Measurements from ENCODE around the gene KRTAP5-7. TPM values are rescaled to one million over a fixed set of nuclear protein-coding genes. Genes with fewer than 3 reads are reported as not detected.

The KRTAP5-7 gene
- total and polyA plus RNA-seq, 2 experiments from 2014 or later, result not detected

DNA sequence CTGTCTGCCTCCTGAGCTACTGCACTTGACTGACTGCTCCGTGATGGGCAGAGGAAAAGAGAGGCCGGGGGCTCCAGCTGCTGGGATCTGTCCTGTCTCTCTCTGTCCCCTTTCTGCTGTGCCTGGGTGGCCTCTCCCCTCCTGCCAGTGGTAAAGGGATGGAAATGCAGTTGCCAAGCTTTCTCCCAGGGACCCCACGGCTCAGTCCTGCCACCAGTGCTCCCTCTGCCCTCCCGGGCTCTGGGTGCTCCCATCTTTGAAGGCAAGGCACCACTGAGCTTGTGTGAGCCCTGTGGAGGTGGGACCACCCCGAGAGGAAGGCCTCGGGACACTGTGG is 42.0 kb upstream of the KRTAP5-7 start:
- no peak overlapping the region for H3K4me2 ChIP-seq
- H2AFZ ChIP-seq, result no peak overlapping the region
- no peaks in the 10 kb centered on the region for H3K79me2 ChIP-seq (replicated peaks; ENCODE audit: insufficient read depth)
- no peaks in the 10 kb centered on the region for H4K20me1 ChIP-seq (replicated peaks; ENCODE audit: insufficient read depth)
- peaks cover 10% of the 10 kb centered on the region for H3K36me3 ChIP-seq (ENCODE audit: insufficient read depth)
- no peak overlapping the region for H3K4me3 ChIP-seq
- Mint-ChIP-seq H3K9me3 (no peaks in the 10 kb centered on the region), H3K4me1 (peaks cover 2% of the 10 kb centered on the region; the same call in 2 of the 3 replicates), H3K27me3 (ENCODE audit: insufficient read depth, low read depth, poor library complexity) (peaks cover 2% of the 10 kb centered on the region), H3K27ac (no peak overlapping the region), H3K36me3 (ENCODE audit: low read depth) (peaks cover 51% of the 10 kb centered on the region), H3K4me3 (no peak overlapping the region)
- no peak for TF ChIP-seq EZH2phosphoT487 (IDR thresholded peaks at IDR 0.05; ENCODE audit: unreplicated experiment)
- TF ChIP-seq, protein P1, sequence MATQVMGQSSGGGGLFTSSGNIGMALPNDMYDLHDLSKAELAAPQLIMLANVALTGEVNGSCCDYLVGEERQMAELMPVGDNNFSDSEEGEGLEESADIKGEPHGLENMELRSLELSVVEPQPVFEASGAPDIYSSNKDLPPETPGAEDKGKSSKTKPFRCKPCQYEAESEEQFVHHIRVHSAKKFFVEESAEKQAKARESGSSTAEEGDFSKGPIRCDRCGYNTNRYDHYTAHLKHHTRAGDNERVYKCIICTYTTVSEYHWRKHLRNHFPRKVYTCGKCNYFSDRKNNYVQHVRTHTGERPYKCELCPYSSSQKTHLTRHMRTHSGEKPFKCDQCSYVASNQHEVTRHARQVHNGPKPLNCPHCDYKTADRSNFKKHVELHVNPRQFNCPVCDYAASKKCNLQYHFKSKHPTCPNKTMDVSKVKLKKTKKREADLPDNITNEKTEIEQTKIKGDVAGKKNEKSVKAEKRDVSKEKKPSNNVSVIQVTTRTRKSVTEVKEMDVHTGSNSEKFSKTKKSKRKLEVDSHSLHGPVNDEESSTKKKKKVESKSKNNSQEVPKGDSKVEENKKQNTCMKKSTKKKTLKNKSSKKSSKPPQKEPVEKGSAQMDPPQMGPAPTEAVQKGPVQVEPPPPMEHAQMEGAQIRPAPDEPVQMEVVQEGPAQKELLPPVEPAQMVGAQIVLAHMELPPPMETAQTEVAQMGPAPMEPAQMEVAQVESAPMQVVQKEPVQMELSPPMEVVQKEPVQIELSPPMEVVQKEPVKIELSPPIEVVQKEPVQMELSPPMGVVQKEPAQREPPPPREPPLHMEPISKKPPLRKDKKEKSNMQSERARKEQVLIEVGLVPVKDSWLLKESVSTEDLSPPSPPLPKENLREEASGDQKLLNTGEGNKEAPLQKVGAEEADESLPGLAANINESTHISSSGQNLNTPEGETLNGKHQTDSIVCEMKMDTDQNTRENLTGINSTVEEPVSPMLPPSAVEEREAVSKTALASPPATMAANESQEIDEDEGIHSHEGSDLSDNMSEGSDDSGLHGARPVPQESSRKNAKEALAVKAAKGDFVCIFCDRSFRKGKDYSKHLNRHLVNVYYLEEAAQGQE (IDR thresholded peaks at IDR 0.05; ENCODE audit: unreplicated experiment), result no peak
- TF ChIP-seq STAT1 (IDR thresholded peaks at IDR 0.05; ENCODE audit: unreplicated experiment), result no peak
- TF ChIP-seq ZNF114 (CRISPR knock-in tag; IDR thresholded peaks at IDR 0.05), result no peak
- no peak for TF ChIP-seq ZNF331 (CRISPR knock-in tag; IDR thresholded peaks at IDR 0.05; ENCODE audit: low read depth)
- TF ChIP-seq, protein P2, sequence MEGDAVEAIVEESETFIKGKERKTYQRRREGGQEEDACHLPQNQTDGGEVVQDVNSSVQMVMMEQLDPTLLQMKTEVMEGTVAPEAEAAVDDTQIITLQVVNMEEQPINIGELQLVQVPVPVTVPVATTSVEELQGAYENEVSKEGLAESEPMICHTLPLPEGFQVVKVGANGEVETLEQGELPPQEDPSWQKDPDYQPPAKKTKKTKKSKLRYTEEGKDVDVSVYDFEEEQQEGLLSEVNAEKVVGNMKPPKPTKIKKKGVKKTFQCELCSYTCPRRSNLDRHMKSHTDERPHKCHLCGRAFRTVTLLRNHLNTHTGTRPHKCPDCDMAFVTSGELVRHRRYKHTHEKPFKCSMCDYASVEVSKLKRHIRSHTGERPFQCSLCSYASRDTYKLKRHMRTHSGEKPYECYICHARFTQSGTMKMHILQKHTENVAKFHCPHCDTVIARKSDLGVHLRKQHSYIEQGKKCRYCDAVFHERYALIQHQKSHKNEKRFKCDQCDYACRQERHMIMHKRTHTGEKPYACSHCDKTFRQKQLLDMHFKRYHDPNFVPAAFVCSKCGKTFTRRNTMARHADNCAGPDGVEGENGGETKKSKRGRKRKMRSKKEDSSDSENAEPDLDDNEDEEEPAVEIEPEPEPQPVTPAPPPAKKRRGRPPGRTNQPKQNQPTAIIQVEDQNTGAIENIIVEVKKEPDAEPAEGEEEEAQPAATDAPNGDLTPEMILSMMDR (conservative IDR thresholded peaks at IDR 0.05; ENCODE audit: low read depth in 2 of 2), result no peak
- no peak for TF ChIP-seq POLR2AphosphoS5 (IDR thresholded peaks at IDR 0.05; ENCODE audit: low read depth)
- TF ChIP-seq, protein P3, sequence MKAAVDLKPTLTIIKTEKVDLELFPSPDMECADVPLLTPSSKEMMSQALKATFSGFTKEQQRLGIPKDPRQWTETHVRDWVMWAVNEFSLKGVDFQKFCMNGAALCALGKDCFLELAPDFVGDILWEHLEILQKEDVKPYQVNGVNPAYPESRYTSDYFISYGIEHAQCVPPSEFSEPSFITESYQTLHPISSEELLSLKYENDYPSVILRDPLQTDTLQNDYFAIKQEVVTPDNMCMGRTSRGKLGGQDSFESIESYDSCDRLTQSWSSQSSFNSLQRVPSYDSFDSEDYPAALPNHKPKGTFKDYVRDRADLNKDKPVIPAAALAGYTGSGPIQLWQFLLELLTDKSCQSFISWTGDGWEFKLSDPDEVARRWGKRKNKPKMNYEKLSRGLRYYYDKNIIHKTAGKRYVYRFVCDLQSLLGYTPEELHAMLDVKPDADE (IDR thresholded peaks at IDR 0.05), result no peak
- TF ChIP-seq JUNB (IDR thresholded peaks at IDR 0.05; ENCODE audit: unreplicated experiment), result no peak
- TF ChIP-seq, protein P4, sequence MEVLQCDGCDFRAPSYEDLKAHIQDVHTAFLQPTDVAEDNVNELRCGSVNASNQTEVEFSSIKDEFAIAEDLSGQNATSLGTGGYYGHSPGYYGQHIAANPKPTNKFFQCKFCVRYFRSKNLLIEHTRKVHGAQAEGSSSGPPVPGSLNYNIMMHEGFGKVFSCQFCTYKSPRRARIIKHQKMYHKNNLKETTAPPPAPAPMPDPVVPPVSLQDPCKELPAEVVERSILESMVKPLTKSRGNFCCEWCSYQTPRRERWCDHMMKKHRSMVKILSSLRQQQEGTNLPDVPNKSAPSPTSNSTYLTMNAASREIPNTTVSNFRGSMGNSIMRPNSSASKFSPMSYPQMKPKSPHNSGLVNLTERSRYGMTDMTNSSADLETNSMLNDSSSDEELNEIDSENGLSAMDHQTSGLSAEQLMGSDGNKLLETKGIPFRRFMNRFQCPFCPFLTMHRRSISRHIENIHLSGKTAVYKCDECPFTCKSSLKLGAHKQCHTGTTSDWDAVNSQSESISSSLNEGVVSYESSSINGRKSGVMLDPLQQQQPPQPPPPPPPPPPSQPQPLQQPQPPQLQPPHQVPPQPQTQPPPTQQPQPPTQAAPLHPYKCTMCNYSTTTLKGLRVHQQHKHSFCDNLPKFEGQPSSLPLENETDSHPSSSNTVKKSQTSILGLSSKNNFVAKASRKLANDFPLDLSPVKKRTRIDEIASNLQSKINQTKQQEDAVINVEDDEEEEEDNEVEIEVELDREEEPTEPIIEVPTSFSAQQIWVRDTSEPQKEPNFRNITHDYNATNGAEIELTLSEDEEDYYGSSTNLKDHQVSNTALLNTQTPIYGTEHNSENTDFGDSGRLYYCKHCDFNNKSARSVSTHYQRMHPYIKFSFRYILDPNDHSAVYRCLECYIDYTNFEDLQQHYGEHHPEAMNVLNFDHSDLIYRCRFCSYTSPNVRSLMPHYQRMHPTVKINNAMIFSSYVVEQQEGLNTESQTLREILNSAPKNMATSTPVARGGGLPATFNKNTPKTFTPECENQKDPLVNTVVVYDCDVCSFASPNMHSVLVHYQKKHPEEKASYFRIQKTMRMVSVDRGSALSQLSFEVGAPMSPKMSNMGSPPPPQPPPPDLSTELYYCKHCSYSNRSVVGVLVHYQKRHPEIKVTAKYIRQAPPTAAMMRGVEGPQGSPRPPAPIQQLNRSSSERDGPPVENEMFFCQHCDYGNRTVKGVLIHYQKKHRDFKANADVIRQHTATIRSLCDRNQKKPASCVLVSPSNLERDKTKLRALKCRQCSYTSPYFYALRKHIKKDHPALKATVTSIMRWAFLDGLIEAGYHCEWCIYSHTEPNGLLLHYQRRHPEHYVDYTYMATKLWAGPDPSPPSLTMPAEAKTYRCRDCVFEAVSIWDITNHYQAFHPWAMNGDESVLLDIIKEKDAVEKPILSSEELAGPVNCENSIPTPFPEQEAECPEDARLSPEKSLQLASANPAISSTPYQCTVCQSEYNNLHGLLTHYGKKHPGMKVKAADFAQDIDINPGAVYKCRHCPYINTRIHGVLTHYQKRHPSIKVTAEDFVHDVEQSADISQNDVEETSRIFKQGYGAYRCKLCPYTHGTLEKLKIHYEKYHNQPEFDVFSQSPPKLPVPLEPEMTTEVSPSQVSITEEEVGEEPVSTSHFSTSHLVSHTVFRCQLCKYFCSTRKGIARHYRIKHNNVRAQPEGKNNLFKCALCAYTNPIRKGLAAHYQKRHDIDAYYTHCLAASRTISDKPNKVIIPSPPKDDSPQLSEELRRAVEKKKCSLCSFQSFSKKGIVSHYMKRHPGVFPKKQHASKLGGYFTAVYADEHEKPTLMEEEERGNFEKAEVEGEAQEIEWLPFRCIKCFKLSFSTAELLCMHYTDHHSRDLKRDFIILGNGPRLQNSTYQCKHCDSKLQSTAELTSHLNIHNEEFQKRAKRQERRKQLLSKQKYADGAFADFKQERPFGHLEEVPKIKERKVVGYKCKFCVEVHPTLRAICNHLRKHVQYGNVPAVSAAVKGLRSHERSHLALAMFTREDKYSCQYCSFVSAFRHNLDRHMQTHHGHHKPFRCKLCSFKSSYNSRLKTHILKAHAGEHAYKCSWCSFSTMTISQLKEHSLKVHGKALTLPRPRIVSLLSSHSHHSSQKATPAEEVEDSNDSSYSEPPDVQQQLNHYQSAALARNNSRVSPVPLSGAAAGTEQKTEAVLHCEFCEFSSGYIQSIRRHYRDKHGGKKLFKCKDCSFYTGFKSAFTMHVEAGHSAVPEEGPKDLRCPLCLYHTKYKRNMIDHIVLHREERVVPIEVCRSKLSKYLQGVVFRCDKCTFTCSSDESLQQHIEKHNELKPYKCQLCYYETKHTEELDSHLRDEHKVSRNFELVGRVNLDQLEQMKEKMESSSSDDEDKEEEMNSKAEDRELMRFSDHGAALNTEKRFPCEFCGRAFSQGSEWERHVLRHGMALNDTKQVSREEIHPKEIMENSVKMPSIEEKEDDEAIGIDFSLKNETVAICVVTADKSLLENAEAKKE (CRISPR knock-in tag; IDR thresholded peaks at IDR 0.05), result no peak
- DNase-seq (ENCODE audit: low spot score) (no peak), ATAC-seq (no peak)
- no peaks in the 10 kb centered on the region for H3K9me2 ChIP-seq (ENCODE audit: insufficient read depth)
- H3K27ac ChIP-seq (ENCODE audit: low read depth), result no peak overlapping the region
- H3K27me3 ChIP-seq (ENCODE audit: insufficient read depth), result no peaks in the 10 kb centered on the region
- H3F3A ChIP-seq (replicated peaks; ENCODE audit: low read depth), result no peaks in the 10 kb centered on the region
- no peaks in the 10 kb centered on the region for H3K4me1 ChIP-seq (ENCODE audit: insufficient read depth)
